Measurements from ENCODE around the gene MAST1. TPM values are rescaled to one million over a fixed set of nuclear protein-coding genes. Genes with fewer than 3 reads are reported as not detected.
"Not testable (repeated sequence)": the region's sequence is repeated elsewhere in the genome, so short reads cannot be mapped to it uniquely, and the experiment has no call there.

The MAST1 gene
- total and polyA plus RNA-seq, 12 donors, result 0.72 to 29.6 (median 3.2) TPM

DNA sequence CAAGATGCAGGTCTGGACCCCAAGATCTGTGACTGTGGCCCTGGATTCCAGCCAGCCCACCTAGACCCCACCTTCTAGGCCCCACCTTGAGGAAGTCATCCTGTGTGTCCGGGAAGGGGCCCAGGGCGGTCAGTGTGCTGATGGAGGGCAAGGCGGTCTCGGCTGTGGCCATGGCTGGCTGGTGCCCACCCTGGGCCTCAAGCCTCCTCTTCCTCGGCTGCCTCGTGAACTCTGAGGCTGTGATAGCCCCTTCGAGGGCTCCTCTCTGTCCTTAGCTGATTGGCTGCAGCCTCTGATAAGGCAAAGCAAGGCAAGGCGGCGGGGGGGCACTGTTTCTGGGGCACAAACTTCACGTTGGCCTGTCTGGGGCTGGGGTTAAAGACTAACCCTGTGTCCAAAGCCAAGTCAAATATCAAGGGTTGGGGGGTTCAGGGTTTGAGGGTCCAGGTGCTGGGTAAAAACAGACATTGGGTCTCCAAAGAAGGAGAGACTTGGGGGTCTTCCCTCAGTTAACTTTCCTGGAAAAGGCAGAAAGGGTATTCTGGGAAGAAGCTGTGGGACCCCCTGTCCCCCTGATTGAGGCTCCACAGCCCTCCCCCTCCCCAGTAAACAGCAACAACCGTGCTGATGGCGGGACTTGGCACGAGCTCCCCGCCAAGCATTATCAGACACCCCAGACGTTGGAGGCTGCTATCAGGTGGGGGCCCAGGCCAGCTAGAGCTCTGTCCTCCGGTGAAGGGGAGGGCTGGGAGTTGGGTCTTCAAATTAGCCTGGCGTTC lies 48.8 kb downstream of the MAST1 start, which contains the start of gene KLF1:
Gene KLF1 (minus strand): TSS at position 233 of the 779 bp plus-strand sequence. CDS start 61 bp downstream, at position 172.
- WGBS, 4 donors, result 52 to 68% (median 58%) methylated on average over 9 to 17 of the region's 17 CpGs
- Histone ChIP-seq H3K4me1 (replicated peaks in 1 of 2) (peaks cover 7 to 22% of the 10 kb centered on the region in 2 donors), H3K36me3 (replicated peaks in 1 of 2) (no peaks in the 10 kb centered on the region), H3K4me3 (no peak within 1 kb of the TSS), H3K27ac (no peak within 1 kb of the TSS), H3K9me3 (replicated peaks in 1 of 3) (no peaks in the 10 kb centered on the region), H3K27me3 (peaks cover 20% of the 10 kb centered on the region)
- DNase-seq, result no peak
- TF ChIP-seq, protein P1, sequence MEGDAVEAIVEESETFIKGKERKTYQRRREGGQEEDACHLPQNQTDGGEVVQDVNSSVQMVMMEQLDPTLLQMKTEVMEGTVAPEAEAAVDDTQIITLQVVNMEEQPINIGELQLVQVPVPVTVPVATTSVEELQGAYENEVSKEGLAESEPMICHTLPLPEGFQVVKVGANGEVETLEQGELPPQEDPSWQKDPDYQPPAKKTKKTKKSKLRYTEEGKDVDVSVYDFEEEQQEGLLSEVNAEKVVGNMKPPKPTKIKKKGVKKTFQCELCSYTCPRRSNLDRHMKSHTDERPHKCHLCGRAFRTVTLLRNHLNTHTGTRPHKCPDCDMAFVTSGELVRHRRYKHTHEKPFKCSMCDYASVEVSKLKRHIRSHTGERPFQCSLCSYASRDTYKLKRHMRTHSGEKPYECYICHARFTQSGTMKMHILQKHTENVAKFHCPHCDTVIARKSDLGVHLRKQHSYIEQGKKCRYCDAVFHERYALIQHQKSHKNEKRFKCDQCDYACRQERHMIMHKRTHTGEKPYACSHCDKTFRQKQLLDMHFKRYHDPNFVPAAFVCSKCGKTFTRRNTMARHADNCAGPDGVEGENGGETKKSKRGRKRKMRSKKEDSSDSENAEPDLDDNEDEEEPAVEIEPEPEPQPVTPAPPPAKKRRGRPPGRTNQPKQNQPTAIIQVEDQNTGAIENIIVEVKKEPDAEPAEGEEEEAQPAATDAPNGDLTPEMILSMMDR (IDR thresholded peaks at IDR 0.05), result no peak
- TF ChIP-seq POLR2A (IDR thresholded peaks at IDR 0.05), result no peak
- intact Hi-C loops (cut with DNase I), result no loop called here

DNA sequence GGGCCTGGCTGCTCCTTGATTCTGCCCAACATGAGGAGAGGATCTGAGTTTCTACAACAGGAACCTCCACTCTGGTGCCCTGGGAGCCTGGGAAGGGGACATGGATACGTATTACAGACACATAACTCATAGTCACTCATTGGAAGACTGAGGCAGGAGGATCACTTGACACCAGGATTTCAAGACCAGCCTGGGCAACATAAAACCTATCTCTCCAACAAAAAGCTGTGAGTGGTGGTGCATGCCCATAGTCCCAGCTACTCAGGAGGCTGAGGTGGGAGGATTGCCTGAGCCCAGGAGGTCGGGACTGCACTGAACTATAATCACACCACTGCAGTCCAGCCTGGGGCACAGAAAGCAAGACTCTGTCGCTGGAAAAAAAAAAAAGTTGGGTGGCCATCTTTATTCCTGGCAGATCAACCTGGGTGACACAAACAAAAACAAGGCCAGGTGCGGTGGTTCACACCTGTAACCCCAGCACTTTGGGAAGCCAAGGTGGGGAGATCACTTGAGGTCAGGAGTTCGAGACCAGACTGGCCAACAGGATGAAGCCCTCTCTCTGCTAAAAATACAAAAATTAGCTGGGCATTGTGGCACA lies 49.8 kb downstream of the MAST1 start:
- no peak for DNase-seq
- intact Hi-C loops (cut with DNase I), result no loop called here
- H3K36me3 ChIP-seq (replicated peaks in 1 of 2), result no peaks in the 10 kb centered on the region
- H3K9me3 ChIP-seq (replicated peaks in 1 of 3), result no peaks in the 10 kb centered on the region
- TF ChIP-seq, protein P1 (IDR thresholded peaks at IDR 0.05), result no peak
- TF ChIP-seq POLR2A (IDR thresholded peaks at IDR 0.05), result no peak
- H3K27me3 ChIP-seq, result peaks cover 20% of the 10 kb centered on the region
- no peak overlapping the region for H3K4me3 ChIP-seq
- H3K27ac ChIP-seq, result no peak overlapping the region
- peaks cover 7 to 24% of the 10 kb centered on the region in 2 donors for H3K4me1 ChIP-seq (replicated peaks in 1 of 2)
- 62 to 72% (median 63%) methylated on average over 5 of the region's 5 CpGs for WGBS, 4 donors

GRCh38 chr19:12890299-12890786 lies 52.0 kb downstream of the MAST1 start:
- H3K9me3 ChIP-seq (replicated peaks in 1 of 3); H3K27me3 ChIP-seq; intact Hi-C loops (cut with DNase I); H3K4me3 ChIP-seq; DNase-seq: not testable (repeated sequence)
- Histone ChIP-seq H3K4me1 (replicated peaks in 1 of 2) (peaks cover 7 to 18% of the 10 kb centered on the region in 2 donors), H3K36me3 (replicated peaks in 1 of 2) (peaks cover 0 to 10% of the 10 kb centered on the region in 2 donors), H3K27ac (peak overlapping the region in 1 of 5 donors; percentile 35)
- 28 to 40% (median 32%) methylated on average over 8 to 10 of the region's 10 CpGs for WGBS, 4 donors

DNA sequence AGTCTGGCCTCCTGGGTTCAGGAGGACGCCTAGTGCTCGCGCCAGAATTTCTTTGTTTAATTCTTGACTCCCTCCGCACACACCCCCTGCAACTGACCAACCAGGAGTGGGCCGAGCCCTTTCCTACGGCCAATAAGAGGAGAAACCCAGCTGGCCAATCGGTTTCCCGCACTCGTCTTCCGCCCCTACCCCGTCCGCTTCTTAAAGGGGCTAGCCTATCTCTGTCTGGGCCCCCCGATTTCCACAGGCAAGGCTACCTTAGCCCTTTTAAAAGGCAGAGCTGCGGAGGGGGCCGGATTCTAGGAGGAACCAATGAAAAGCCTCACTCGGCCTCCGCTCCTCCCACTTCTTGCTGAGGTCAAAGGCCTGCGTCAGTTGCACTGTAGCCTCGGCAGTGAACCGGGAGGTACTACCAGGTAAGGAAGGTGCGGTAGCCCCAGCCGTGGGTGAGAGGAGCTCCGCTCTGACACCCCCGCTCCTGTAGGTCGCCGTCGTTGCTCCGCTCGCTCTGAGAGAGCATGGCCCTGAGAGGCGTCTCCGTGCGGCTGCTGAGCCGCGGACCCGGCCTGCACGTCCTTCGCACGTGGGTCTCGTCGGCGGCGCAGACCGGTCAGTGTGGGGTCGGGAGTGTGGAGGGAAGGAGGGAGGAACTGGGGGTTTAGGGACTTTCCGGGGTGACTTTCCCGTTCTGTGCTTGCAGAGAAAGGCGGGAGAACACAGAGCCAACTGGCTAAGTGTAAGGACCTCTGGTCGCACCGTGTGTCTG lies 52.7 kb downstream of the MAST1 start, which contains the start of gene GCDH:
Gene GCDH (plus strand): TSS at position 374 of the 766 bp plus-strand sequence. CDS start 145 bp downstream, at position 519.
- intact Hi-C loops (cut with DNase I), result no loop called here
- Histone ChIP-seq H3K27ac (peak within 1 kb of the TSS in 3 of 5 donors; percentile 50 to 74 (median 74)), H3K27me3 (no peaks in the 10 kb centered on the region), H3K36me3 (replicated peaks in 1 of 2) (peaks cover 0 to 10% of the 10 kb centered on the region in 2 donors), H3K4me3 (peak within 1 kb of the TSS; percentile 62 to 85 (median 80)), H3K9me3 (replicated peaks in 1 of 3) (no peaks in the 10 kb centered on the region), H3K4me1 (replicated peaks in 1 of 2) (peaks cover 7 to 12% of the 10 kb centered on the region in 2 donors)
- 0 to 4% (median 0%) methylated on average over 23 to 49 of the region's 49 CpGs for WGBS, 4 donors
- peak in 1 of 2 donors; percentile 18 for TF ChIP-seq POLR2A (IDR thresholded peaks at IDR 0.05)
- TF ChIP-seq, protein P1 (IDR thresholded peaks at IDR 0.05), result no peak
- peak; percentile 96 to 99 (median 99) for DNase-seq

Measured in adrenal gland (tissue), 12 donors.